ENCODE data around the gene ZNF592. TPM values are rescaled to one million over a fixed set of nuclear protein-coding genes. Genes with fewer than 3 reads are reported as not detected.

Gene ZNF592
- total RNA-seq, 1 experiment from 2014 or later, result 34.6 TPM

- no CpG with 5 or more reads among the region's 10 CpGs for whole genome bisulfite sequencing (ENCODE audit: extremely low coverage, insufficient read length, low lambda C conversion rate)
Measured at GRCh38 chr15:84799511-84800187, 51.3 kb downstream of the ZNF592 start.

More at GRCh38 chr15:84799511-84800187, 51.3 kb downstream of the ZNF592 start:
- Histone ChIP-seq H3K79me1 (ENCODE audit: insufficient read depth, low read depth, low read length, poor library complexity, severe bottlenecking) (no peaks in the 10 kb centered on the region), H3K23ac (ENCODE audit: insufficient read length, low read depth, low read length) (no peak overlapping the region), H2AK5ac (ENCODE audit: insufficient read length, low read length) (no peak overlapping the region), H4K5ac (ENCODE audit: insufficient read length, low read depth, low read length) (no peak overlapping the region), H3K14ac (ENCODE audit: insufficient read depth, low read length) (no peak overlapping the region), H2BK5ac (ENCODE audit: insufficient read length, low read length) (no peak overlapping the region), H3K56ac (ENCODE audit: insufficient read length, low read depth, low read length) (no peak overlapping the region), H3K18ac (ENCODE audit: insufficient read length, low read depth, low read length) (no peak overlapping the region), H2BK20ac (ENCODE audit: low read depth, low read length, poor library complexity, severe bottlenecking) (no peak overlapping the region), H4K91ac (ENCODE audit: insufficient read length, low read depth, low read length) (no peak overlapping the region), H2AFZ (ENCODE audit: low read length) (no peak overlapping the region), H3K27me3 (ENCODE audit: insufficient read depth, low read length) (no peaks in the 10 kb centered on the region), H2BK15ac (ENCODE audit: low read depth, low read length) (no peak overlapping the region), H2BK120ac (ENCODE audit: low read depth, low read length, poor library complexity, severe bottlenecking) (no peak overlapping the region), H3K9ac (ENCODE audit: extremely low read depth, insufficient read length, low read length) (no peak overlapping the region), H4K8ac (replicated peaks; ENCODE audit: insufficient read length, low read depth, low read length) (no peak overlapping the region), H3K23me2 (ENCODE audit: insufficient read length, low read depth, low read length, poor library complexity, severe bottlenecking) (no peaks in the 10 kb centered on the region), H2BK12ac (ENCODE audit: insufficient read length, low read depth, low read length) (no peak overlapping the region), H3K4ac (ENCODE audit: low read depth, low read length) (no peak overlapping the region), H3K9me3 (ENCODE audit: control insufficient read depth, low read depth, low read length) (no peaks in the 10 kb centered on the region), H3K4me1 (ENCODE audit: insufficient read depth, low read length) (no peaks in the 10 kb centered on the region), H3K27ac (ENCODE audit: insufficient read length, low read depth, low read length) (no peak overlapping the region), H4K20me1 (ENCODE audit: control insufficient read depth, insufficient read depth, insufficient read length) (no peaks in the 10 kb centered on the region), H3K4me2 (ENCODE audit: insufficient read depth, insufficient read length, low read length) (no peak overlapping the region), H3K79me2 (ENCODE audit: insufficient read depth, low read length) (no peaks in the 10 kb centered on the region), H3T11ph (ENCODE audit: low read length) (no peak overlapping the region)
- no peak for TF ChIP-seq CTCF (conservative IDR thresholded peaks at IDR 0.05)
- no peaks in the 10 kb centered on the region for H3K9me3 Mint-ChIP-seq
- no peak for DNase-seq
- H3K27me3 Mint-ChIP-seq (ENCODE audit: low read depth), result no peaks in the 10 kb centered on the region
- no peaks in the 10 kb centered on the region for H3K4me1 Mint-ChIP-seq
- no peak overlapping the region for H3K27ac Mint-ChIP-seq
- peaks cover 9 to 58% (median 43%) of the 10 kb centered on the region in 3 experiments; a peak in 6 of 7 replicates for H3K36me3 Mint-ChIP-seq (ENCODE audit: insufficient read depth in 1 of 3, low read depth in 3 of 3)
- no peak overlapping the region for H3K4me3 Mint-ChIP-seq

All from H9 (cell line).